HG03095 (cell line): ENCODE results near the gene UAP1.

Experiments used
- ATAC-seq: cut with Tn5 transposase; IDR thresholded peaks from one replicate; pipeline ENCODE4 v1.9.1; 2021; ENCODE audit warnings: moderate library complexity; ENCODE audit not compliant: unreplicated experiment

The UAP1 gene

DNA sequence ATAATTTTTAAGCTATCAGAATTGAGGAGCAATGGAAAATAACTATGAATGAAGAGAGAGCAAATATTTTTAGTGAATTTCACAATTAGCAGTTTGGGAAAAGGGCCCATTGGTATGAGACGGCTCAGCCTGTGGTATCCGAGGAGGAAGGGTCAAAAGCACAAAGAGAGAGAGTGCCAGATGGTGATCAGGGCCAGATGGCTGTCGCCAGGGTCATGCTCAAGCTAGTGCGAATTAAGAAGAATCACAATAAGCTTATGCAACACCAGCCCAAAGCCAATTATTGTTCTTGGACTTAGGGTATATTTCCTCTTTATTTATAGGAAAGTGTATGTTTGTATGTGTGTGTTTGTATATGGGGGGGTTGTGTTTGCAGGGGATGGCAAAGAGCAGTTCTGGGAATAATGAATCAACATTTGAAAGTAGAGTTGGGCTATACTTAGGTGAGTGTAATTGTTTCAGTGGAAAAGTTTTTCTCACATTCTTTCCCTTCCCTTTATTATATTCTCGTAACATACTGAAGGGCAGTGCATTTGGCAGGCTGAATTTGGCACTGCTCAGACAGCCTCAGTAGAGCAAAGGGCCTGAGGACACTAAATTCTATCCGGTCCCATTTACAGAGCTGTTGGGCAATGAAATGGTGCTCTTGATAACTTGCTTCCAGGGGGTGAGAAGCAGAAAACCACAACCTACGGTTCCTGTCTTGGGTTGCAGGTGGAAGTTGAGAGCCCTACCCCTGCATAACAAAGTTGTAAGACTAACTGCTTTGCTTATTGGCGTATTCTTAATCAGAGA, 51.3 kb downstream of the UAP1 start:
- no peak for ATAC-seq

DNA sequence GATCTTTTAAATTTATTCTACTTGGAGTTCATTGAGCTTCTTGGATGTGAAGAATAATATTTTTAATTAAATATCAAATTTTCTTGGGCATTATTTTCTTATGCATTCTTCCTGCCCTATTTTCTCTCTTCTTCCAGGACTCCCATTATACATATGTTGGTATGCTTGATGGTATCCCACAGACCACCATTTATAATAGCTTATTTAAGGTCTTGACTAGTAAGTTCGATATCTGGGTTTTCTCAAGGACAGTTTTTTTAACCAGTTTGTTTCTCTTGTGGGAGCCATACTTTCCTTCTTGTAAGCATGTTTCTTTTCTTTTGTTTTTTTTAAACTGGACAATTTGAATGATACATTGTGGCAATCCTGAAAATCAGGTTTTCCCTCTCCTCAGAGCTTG, 55.3 kb downstream of the UAP1 start:
- no peak for ATAC-seq

DNA sequence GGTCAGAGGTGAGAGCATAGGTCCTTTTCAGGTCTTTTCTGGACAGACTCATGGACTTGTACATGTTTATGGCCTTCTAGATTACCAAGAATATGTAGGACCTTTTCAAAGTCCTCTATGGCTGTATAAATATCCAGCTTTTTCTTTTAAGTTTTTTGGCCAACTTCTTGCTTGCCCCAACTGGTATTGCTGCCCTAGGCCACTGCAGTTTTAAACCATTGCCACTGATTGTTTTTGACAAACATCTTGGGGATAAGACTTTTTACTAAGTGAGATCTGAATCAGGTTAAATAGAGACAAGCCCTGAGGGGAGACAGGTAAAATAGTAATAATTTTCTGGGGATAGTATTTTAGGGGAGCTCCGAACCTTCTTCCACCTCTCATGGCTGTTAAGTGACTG, 56.0 kb downstream of the UAP1 start:
- ATAC-seq: no peak

DNA sequence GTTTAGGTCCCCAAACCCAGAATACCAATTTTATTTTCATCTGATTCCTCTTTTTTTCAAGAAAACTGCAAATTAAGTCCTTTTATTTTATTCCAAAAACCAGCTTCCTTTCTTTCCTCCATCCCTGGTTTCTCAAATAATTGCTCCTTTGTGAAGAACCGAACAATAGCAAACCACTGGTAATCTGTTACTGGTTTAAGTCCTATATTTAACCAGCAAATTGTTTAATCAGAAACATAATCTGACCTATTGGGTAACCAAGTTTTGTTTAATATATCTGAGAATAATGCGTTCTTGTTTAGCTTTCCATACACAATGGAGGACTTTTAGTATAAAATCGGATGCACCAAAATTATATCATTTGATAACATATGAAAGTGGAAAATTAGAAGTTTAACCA, 57.6 kb downstream of the UAP1 start:
- no peak for ATAC-seq

DNA sequence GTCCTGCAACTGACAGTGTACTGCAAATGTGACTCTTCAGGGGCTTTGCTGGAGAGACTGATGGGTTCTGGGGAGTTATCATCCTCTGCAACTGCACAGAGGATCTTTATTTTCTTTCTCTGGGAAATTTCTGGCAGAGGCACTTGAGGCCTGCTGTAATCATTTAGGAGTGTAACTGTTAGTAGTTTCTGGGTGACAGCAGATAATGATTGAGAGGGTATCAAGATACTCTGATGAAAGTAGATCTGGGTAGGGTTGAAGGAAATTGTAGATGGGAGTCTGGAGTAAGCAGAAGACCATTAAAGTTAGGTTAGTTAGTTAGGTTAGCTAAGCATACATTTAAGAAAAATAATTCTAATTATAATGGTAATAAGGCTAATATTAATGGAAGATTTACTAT, 59.7 kb downstream of the UAP1 start:
- ATAC-seq: no peak

DNA sequence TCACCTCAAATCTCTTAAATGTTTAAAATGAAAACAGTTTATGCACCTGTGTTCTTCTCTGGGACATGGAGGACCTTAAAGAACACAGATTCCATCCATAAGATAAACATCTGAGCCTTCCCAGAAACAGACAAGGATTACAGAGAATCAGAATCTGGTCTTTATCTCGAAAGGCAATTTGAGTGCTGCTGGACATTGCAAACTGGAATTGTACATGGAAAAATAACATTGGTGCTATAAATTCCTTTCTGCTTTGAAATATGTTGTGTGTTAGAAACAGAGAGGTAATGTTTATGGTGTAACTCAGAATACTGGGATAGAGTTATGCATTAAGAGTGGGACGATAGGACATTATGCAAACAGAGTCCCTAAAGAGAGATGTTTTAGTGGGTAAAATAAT, 64.2 kb downstream of the UAP1 start:
- ATAC-seq: no peak

DNA sequence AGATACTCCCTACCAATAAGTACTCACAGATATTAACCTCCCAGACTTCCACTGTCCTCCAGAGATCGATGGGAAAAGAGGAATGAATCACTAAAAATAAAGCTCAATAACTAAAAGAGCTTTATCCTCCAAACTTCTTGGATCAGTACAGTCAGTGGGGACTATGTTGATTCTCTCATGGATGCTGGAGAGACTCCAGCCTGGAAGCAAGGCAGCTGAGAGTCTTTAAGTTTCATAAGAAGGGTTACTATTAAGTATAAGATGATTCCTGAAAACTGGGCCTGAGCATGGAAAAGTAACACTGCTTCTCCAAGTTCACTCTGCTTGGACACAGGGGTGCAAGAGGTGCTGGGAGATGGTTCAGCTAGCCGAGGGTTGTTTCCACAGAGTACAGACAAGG, 64.6 kb downstream of the UAP1 start:
- ATAC-seq: no peak

DNA sequence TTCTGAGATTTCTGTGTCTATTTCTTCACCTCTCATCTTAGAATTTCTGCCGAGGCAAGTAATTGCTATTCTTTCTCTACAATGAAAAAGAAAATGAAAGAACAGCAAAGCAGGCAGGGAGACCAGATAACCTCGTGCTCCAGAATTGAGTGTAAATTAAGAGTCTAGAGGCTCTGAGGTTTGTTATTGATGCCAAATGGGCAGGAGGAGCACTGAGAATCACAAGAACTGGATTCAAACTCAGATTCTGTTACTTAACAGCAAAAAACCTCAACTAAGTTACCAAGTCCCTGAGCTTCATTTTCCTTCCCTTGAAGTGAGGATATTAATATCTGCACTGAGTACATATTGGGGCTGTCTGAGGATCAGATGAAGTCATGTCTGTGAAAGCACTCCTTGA, 65.2 kb downstream of the UAP1 start:
- ATAC-seq: no peak

DNA sequence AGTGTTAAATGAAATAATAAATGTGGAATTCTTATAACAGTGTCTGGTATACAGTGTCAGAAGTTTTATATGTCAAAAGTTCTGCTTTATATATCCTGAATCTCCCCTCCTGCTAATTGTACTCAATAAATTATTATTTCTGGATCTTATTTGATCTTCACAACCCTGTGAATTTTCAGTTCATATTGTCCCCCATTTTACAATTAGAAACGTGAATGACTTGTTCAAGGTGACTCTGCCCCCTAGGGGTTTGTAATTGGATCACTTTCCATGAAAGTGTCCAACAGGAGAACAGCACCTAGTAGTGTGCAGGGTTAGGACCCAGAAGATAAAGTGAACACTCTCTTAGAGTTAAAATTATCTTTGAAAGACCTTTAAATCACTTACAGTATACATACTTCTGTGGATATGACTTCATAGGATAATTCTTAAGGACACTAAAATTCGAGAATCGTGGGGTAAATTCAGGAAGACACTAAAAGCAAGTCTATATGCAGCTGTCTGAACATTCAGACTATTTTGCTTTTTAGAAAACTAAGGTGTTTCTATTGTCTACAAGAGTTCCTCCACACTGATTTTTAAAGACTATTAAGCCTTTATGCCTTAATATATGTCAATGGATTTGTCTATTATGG, 66.3 kb downstream of the UAP1 start:
- no peak for ATAC-seq

DNA sequence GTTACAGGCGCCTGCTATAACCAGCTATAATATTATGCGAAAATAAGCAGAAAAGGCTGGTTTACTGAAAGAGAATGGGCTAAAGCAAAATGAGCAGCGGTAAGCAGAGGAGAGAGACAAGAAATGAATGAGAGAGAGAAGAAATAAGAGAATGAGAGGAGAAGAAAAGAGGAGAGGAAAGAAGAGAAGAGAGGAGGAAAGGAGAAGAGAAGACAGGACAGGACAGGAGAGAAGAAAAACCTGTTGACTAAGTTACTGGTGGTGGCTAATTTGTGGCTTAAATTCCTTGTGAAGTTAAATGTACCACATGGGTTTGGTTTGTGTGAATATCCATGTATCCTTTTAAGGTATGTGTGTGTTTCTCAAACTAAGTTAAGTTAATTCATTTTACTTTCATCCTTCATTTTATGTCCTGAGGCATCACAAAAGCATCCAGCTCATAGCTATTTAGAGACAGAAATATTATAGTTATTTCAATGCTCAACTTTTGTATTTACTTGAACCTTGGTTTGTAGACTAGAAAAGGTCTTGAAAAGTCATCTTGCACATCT, 67.6 kb downstream of the UAP1 start:
- ATAC-seq: no peak

DNA sequence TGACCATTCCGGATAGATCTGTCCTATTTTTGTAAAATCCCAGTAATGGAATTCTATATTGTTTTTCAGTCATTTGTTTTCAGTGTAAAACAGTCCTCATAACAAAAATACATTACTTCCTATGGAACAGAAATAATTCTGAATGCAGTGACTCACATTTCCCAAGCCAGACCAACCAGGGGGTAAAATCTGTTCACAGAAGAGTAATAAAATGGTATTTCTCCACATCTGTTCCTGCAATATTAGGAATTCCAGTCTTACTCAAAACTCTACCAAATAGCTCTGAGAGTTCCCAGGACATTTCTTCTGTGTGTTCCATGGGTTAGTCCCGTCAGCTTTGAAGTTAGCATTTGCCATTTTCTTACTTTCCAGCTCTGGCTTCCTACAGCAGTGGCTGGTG, 68.1 kb downstream of the UAP1 start:
- ATAC-seq: no peak

DNA sequence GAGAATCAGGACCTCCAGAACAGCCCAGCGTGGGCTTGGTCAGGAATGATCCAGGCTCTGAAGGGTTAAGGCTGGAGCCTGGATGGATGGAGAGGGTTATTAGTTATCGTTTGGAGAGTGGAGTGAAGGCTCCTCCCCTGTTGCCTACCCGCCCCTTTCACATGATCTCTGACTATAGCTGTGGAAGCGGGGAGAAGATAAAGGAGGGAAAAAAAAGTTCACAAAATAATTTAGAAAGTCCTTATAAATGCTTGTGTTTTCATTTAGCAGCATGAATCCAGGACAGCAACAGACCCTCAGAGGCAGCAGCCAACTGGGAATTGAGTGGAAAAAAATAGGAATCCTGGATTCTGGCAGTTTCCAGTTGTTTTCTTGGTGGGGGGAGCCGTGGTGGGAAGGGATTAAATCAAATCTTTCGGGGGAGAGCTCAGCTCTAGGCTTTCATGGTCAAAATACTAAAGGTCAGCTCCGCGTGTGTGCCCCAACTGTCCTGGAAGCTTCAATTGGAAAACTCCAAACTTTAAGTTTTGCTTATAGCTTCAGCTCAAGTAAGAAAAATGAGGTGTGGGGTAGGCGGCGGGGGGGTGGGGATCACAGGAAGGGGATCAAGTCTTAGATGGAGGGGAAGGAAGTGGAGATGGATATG, 70.1 kb downstream of the UAP1 start:
- ATAC-seq: no peak

DNA sequence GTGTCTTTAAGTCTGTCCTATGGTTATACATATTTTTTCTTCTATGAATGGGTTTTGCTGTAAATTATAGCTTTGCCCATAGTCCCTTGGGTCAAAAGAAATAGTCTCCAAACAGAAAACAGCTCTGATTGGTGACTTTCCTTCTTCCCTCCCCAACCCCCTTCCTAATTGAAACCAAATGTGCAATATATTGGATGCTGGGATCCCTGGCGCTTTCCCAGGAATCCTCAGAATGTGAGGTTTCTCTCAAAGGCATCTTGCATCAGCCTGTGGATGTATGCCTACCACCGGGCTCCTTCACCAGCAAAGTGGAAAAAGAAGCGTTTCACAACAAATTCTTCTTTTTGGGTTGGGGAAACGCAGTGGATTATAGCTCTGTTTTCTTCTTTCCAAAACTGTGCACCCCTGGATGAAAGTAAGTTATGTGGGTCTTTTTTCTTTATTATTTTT, 70.7 kb downstream of the UAP1 start, which contains the start of gene DDR2:
Gene DDR2, plus strand, starts transcription at position 248 of the 450 bp plus-strand sequence. CDS start 86,600 bp downstream, outside the sequence.
- ATAC-seq: no peak

DNA sequence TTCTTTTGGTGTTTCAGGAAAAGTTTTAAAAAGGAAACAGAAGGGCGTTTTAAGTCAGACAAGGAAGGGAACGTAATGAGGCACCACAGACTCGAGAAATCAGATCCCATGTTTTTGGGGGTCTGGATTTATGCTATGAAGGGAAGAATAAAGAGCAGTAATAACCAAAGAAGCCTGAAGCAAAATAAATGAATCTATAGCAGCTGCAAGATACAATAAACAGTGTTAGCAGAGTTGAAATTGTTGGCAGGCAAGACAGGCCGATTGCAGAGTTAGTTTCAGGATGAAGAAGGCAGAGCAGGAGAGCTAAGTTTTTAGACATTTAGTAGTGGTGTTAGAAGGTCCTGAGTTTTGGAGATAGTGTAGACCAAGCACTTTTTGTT, 71.2 kb downstream of the UAP1 start:
- ATAC-seq: no peak

DNA sequence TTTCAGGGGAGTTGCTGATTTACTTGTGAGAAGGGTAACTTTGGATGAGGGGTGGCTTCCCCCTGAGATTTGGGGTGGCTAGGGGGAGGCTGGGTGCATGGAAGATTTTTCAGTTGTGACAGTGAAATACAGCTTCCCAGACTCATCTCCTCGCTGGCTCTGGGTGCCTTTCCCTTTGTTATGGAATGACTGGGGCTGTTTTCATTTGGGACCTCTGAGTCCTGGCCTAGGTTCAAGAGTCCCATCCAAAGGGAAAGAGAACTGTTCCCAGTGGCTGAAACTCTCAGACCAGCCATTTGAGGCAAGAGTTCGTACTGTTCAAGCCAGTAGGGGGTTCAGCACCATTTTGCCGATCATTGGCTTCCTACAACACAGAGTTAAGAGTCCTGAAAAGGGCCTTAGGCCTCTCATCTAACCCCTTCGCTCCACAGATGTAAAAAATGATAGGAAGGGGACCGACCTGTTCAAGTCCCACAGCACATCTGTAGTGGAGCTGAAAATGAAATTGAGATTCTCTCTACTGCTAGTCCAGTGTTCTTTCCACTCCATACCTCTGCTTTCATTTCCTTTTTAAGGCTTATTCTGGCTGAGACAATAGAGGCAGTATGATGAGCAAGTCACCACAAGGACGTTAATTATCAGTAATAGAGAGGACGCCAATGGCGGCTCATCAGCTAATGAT, 71.7 kb downstream of the UAP1 start:
- ATAC-seq: peak; percentile 67

DNA sequence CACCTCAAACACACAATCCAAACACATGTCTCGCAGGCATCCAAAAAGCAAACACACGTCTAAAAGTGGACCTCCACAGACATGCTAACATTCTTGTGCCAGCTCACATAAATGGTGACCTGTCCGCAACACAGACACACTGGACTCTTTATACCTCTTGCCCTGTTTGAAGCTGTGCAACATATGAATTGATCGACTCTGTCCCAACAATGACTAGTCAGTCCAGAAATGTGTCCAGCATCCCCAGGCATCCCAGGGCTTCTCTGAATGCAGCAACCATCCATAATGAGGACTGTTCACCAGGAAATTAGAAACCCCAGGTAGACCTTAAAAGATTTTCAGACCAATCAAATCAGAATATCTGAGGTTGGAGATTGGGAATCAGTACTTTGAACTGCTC, 73.9 kb downstream of the UAP1 start:
- ATAC-seq: no peak

DNA sequence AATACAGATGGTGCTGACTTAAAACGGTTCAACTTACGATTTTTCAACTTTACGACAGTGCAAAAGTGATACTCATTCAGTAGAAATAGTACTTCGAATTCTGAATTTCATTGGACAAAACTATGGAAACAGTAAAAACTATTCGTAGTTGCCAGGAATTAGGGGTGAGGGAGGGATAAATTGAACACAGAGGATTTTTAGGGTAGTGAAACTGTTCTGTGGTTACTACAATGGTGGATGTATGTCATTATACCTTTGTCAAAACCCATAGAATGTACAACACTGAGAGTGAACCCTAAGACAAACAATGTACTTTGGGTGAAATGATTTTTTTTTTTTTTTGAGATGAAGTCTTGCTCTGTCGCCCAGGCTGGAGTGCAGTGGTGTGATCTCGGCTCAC, 78.2 kb downstream of the UAP1 start:
- no peak for ATAC-seq

DNA sequence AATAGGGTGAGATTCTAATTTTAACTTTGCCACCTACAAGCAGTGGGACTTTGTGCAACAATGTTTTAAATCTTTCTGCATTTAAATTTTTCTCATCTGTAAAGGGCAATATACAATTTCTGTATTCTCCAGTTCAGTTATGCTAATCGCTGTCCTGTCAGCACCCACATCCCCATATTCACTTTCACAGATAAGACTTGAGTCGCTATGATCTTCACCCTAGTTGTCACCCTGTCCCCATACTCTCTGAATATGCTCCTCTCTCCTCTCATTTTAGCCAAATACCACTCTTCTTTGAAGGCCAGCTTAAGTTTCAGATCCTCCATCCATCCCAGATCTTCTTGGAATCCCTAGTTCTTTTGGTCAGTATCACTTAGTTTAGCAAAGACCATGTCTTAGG, 79.6 kb downstream of the UAP1 start:
- ATAC-seq: no peak

DNA sequence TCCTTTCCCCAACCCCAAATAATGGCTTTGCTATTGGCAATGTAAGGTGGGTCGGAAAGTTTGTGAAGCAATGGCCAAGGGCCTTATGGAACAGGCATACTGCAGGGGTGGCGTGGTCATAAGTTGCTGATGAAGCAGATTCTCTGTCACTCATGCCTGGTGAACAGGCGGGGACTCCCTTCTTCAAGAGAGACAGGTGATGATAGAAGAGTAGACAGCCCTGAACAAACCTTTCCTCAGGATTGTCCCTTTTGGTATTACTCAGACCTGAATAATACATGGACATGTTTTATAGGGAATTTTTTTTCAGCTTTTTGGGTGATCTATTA, 83.4 kb downstream of the UAP1 start:
- no peak for ATAC-seq

DNA sequence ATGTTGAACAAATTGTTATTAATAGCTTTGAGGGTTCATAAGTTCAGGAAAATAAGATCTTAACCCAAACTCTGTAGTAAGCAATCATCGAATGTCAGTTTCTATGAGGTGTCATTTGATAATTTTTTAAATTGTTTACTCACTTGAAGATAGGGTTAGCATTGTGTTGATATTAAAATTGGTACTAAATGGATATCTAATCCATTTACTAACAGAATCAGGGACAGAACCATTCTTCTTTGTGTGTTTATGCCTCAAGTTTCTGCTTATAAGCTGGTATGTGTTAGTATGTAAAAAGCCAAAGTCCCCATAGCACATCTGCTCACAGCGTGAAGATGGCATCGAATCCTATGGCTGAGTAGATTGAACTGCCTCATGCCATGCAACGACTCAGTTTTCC, 84.1 kb downstream of the UAP1 start:
- ATAC-seq: no peak

DNA sequence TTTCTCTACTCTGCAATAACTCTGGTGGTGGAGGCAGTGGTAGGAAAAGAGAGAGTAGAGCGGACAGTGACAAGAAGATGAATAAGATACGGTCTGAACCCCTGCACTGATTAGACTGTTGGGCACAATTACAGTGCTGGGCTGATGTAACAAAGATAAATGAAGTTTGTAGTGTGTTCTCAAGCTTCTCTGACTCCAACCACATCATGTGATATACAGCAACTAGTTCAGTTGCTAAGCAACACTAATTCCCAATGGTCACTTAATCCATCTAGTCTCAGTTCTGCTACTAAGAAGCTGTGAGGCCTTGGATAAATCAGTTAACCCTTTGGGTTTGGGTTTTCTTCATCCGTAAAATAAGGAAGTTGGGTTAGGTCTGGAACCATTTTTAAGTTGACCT, 88.1 kb downstream of the UAP1 start:
- no peak for ATAC-seq
